VCaP (cell line): Measurements from ENCODE around the gene CARS2.

Experiments
- H3K27ac ChIP-seq: fragments of 450-650 bp; 2 replicates; pipeline ENCODE4 v1.5.1; 2017
- CTCF ChIP-seq: fragments of 450-650 bp; conservative IDR thresholded peaks from 2 replicates; pipeline ENCODE4 v1.5.1; 2017; ENCODE audit warnings: mild to moderate bottlenecking, moderate library complexity

The CARS2 gene

GRCh38 chr13:110685305-110686020, 20.5 kb downstream of the CARS2 start:
- H3K27ac ChIP-seq, result no peak overlapping the region
- TF ChIP-seq CTCF, result no peak

GRCh38 chr13:110684388-110685056, 21.4 kb downstream of the CARS2 start:
- H3K27ac ChIP-seq, result no peak overlapping the region
- TF ChIP-seq CTCF, result no peak

GRCh38 chr13:110683921-110684320, 22.0 kb downstream of the CARS2 start:
- no peak overlapping the region for H3K27ac ChIP-seq
- TF ChIP-seq CTCF, result no peak

GRCh38 chr13:110683203-110683883, 22.6 kb downstream of the CARS2 start:
- TF ChIP-seq CTCF, result peak; percentile 99
- H3K27ac ChIP-seq, result no peak overlapping the region

GRCh38 chr13:110682746-110683145, 23.2 kb downstream of the CARS2 start:
- TF ChIP-seq CTCF, result no peak
- no peak overlapping the region for H3K27ac ChIP-seq

- TF ChIP-seq CTCF, result no peak
- H3K27ac ChIP-seq, result no peak overlapping the region
These were observed 23.9 kb downstream of the CARS2 start for GRCh38 chr13:110681868-110682550.

GRCh38 chr13:110680852-110681251, 25.1 kb downstream of the CARS2 start:
- no peak overlapping the region for H3K27ac ChIP-seq
- TF ChIP-seq CTCF, result peak; percentile 98
